Measurements from ENCODE around the gene TRMT10C.

The TRMT10C gene

DNA sequence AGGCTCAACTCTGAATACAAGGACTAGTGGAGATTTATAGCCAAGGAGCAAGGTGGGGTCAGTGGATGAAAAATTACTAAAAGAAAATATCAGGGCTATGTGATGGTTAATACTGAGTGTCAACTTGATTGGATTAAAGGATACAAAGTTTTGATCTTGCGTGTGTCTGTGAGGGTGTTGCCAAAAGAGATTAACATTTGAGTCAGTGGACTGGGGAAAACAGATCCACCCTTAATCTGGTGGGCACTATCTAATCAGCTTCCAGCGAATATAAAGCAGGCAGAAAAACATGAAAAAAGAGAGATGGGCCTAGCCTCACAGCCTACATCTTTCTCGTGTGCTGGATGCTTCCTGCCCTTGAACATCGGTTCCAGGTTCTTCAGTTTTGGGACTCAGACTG, 34.2 kb upstream of the TRMT10C start:
- no peak for TF ChIP-seq CTCF (IDR thresholded peaks at IDR 0.05)

DNA sequence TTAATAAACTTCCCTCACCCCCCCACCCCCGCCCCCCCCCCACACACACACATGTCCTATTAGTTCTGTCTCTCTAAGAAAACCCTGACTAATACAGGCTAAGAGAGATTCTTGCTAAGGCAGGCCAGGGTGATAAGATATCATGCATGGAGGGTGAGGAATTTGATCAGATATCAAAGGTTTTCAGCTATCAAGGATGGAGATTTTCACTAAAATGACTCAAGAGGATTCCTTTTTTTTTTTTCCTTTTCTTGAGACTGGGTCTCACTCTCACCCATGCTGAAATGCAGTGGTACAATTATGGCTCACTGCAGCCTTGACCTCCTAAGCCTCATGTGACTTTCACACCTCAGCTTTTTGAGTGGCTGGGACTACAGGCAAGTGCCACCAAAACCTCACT, 33.8 kb upstream of the TRMT10C start:
- no peak for TF ChIP-seq CTCF (IDR thresholded peaks at IDR 0.05)

DNA sequence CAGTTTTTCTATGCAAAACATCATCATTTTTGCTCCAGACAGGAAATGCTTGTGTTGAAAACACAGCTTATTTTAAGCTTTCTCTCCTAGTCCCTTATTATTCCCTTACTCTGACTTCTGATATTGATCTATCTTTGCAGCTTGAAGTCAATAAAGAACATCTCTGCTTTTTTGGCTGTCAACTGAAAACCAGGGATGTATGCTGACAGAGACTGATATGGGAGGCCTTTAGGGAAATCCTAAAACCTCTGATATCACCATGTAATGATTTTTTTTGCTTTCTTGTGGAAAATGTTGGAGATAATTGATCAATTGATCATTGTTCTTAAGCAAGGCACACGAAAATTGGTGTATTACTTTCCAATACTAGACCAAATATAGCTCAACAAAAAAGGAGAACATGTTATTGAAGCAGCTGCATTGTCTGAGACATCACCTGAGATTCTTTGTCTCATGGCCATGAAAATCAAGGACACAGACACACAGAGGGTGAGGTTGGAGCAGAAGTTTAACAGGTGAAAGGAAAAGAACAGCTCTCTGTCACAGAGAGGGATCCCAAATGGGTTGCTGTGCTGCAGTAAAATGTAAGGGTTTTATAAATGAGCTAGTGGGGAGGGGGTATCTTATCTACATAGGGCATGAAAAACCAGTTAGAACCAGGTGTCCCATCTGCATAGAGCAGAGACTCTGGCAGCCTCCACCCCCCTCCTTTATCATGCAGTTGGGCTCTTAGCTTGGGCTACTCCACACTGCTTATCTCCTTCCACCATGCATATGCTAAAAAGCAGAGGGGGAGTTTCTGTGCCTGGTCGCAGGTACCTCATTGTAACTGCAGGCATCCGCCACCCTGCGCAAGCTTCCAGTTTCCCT, 31.6 kb upstream of the TRMT10C start:
- no peak for TF ChIP-seq CTCF (IDR thresholded peaks at IDR 0.05)

- no peak for TF ChIP-seq CTCF (IDR thresholded peaks at IDR 0.05)
These were observed 31.0 kb upstream of the TRMT10C start for GRCh38 chr3:101530686-101531047.

GRCh38 chr3:101531473-101532086, 30.1 kb upstream of the TRMT10C start:
- TF ChIP-seq CTCF (IDR thresholded peaks at IDR 0.05), result no peak

DNA sequence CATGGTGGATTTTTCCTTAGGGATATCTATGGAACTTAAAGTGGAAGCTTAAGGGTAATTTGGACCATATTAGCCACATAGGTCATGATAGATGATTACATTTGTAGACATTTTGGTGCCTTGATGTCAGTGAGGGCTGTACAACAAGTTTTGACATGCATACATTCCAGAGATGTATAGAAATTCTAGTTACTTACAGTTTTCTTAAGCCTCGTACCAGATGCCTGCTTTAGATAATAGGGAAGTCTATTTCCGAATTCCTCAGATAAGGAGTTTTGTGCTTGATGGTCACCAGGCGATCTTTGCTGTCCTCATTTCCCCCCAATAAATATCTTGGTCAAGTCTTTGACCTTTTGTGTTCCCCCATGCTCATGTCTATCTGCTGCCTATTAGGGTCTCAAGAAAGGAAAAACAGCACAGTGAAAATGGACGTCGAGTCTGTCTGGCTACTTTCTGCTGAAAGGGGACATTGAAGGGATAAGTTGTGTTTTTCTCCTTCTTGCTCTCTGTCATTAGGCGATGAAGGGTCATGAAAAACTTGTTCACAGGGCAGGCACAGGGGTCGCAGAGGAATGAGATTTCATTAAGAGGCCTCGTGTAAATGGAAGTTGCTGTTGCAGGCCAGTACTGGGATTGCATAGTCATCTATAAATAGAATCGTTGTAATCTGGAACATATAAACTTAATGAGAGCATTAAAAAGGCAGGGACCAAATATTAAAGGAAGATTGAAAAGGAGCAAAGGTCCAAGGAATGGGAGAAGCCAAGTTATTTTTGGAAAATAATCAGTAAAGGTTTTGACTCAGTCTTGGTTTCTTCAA, 28.7 kb upstream of the TRMT10C start:
- TF ChIP-seq CTCF (IDR thresholded peaks at IDR 0.05), result no peak

- TF ChIP-seq CTCF (IDR thresholded peaks at IDR 0.05), result no peak
These were observed 28.1 kb upstream of the TRMT10C start for GRCh38 chr3:101533603-101533968.
